HG03442 (cell line): Measurements from ENCODE around the gene DNAJC3.
"Not testable (repeated sequence)": the region's sequence is repeated elsewhere in the genome, so short reads cannot be mapped to it uniquely, and the experiment has no call there.

ENCODE experiments used
- ATAC-seq: cut with Tn5 transposase; IDR thresholded peaks from one replicate; pipeline ENCODE4 v1.9.1; 2021; ENCODE audit warnings: mild to moderate bottlenecking, moderate library complexity; ENCODE audit not compliant: unreplicated experiment

DNAJC3 gene

GRCh38 chr13:95713651-95714050 lies 36.7 kb downstream of the DNAJC3 start:
- no peak for ATAC-seq

- ATAC-seq = no peak
Measured at GRCh38 chr13:95714142-95714832, 37.3 kb downstream of the DNAJC3 start.

- ATAC-seq = no peak
Measured at GRCh38 chr13:95716231-95716630, 39.3 kb downstream of the DNAJC3 start.

GRCh38 chr13:95722241-95722640 lies 45.3 kb downstream of the DNAJC3 start:
- ATAC-seq = no peak

GRCh38 chr13:95723438-95723837 lies 46.5 kb downstream of the DNAJC3 start:
- ATAC-seq = no peak

- no peak for ATAC-seq
Measured at GRCh38 chr13:95724252-95724651, 47.3 kb downstream of the DNAJC3 start.

- no peak for ATAC-seq
Measured at GRCh38 chr13:95726876-95727275, 49.9 kb downstream of the DNAJC3 start.

- no peak for ATAC-seq
Measured at GRCh38 chr13:95728957-95729356, 52.0 kb downstream of the DNAJC3 start.

GRCh38 chr13:95734124-95734523 lies 57.2 kb downstream of the DNAJC3 start:
- ATAC-seq = no peak

- ATAC-seq = not testable (repeated sequence)
Measured at GRCh38 chr13:95740071-95740978, 63.4 kb downstream of the DNAJC3 start.

- ATAC-seq = no peak
Measured at GRCh38 chr13:95740979-95741320, 64.0 kb downstream of the DNAJC3 start.

GRCh38 chr13:95741584-95742563 lies 64.9 kb downstream of the DNAJC3 start:
- ATAC-seq = no peak

GRCh38 chr13:95743192-95743591 lies 66.3 kb downstream of the DNAJC3 start:
- no peak for ATAC-seq

- ATAC-seq = no peak
Measured at GRCh38 chr13:95745289-95745688, 68.3 kb downstream of the DNAJC3 start.

- no peak for ATAC-seq
Measured at GRCh38 chr13:95745752-95746151, 68.8 kb downstream of the DNAJC3 start.

- ATAC-seq = no peak
Measured at GRCh38 chr13:95749545-95749944, 72.6 kb downstream of the DNAJC3 start.

GRCh38 chr13:95752677-95753076 lies 75.7 kb downstream of the DNAJC3 start:
- ATAC-seq = no peak

- no peak for ATAC-seq
Measured at GRCh38 chr13:95754069-95754468, 77.1 kb downstream of the DNAJC3 start.

- ATAC-seq = no peak
Measured at GRCh38 chr13:95756072-95756471, 79.1 kb downstream of the DNAJC3 start.

GRCh38 chr13:95762626-95763025 lies 85.7 kb downstream of the DNAJC3 start:
- ATAC-seq = not testable (repeated sequence)

- no peak for ATAC-seq
Measured at GRCh38 chr13:95763601-95764000, 86.7 kb downstream of the DNAJC3 start.
